NOMO-1 (cell line): ENCODE data around the gene CELF2.

ENCODE experiments used
- DNase-seq, 2 experiments: peaks; one replicate each; lab custom pipeline; 2025; ENCODE audit not compliant: unreplicated experiment in 2 of 2; lab: John Stamatoyannopoulos, UW

Gene CELF2

GRCh38 chr10:11191190-11191589, 173.5 kb downstream of the CELF2 start:
- DNase-seq: no peak

GRCh38 chr10:11191678-11192077, 174.0 kb downstream of the CELF2 start:
- DNase-seq: no peak

GRCh38 chr10:11192304-11193000, 174.8 kb downstream of the CELF2 start:
- DNase-seq: no peak

- no peak for DNase-seq
These were observed 175.4 kb downstream of the CELF2 start for GRCh38 chr10:11193001-11193551.

GRCh38 chr10:11194859-11195586, 177.4 kb downstream of the CELF2 start:
- DNase-seq: peak; percentile 26 to 38

DNA sequence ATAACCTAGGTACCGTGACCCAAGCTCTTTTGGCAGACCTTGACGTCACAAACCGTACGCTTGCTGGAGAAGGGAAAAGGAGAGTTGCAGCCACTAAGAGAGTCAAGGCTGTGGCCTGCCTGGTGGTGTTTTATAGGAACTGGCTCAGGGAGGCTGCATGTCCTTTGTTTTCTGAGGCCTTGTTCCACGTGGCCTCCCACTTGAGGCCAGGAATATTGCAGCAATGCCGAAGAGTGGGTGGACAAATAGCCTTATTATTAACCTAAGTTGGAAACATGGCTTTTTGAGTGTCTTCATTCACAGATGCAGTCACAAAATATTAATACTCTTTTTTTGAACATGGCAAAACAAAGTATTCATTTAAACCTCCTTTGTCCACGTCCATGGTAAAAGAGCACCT, 178.0 kb downstream of the CELF2 start:
- no peak for DNase-seq

GRCh38 chr10:11197266-11197712, 179.6 kb downstream of the CELF2 start:
- DNase-seq: peak; percentile 76 to 97

DNA sequence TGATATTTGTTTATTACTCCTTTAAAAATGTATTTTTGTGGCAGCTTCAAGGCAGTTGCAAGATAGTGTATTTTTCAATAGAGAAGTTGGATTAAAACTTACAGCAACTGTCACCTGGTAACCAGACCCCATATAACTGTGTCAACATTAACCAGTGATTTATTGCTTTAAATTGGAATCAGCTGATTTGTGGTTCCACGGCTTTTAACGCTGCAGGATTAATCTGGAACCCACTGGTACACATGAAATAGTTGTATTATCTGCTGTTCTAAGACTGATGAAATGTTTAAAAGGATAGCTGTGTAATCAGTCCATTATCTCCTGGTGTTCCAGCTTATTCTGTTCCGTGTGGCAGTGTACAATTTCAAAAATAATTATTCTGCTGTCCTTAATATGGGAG, 180.2 kb downstream of the CELF2 start:
- peak in 1 of 2 experiments; percentile 30 for DNase-seq

DNA sequence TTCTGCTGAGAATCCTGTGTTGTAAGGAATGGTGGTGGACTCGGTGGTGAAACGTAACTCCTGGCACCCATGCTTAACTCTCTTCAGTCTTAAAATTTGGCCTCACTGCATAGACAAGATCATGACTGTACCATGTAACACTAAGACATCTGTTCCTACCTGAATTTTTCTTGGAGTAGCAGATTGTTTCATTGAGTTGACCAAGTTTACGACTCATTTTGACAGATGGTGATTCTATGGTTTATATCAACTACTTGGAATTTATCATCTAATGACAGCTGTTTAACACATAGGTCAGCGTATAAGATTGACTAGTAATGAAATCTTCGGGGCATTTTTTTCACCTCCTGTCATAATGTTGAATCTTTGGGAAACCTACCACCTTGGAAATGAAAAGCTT, 184.2 kb downstream of the CELF2 start:
- no peak for DNase-seq

DNA sequence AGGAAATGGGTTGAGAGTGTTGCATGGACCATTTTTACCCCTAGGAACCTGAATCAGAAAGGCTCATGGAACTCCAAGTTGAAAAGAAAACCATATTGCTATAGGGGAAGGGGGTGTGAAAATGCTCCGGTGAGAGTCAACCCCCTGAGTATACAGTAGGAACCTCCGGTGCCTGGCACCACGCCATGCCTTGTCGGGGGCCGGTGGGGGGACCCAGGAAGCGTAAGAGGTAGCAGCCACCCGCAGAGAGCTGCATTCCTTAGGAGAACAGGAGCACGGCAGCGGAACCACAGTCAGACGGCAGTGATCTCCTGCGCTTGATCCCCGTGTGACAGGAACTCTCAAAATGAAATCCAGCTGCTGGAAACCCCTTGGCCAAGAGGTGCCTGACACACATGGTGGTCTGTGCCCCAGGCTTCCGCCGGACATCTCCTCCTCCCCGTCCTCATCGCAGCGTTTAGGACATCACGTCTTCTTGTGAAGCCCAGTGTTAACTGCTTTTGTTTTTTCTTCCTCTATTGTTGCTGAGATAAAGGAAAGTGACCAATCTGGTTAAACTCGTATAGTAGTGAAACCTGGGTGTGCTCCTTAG, 186.8 kb downstream of the CELF2 start:
- DNase-seq: no peak

- DNase-seq: no peak
These were observed 187.5 kb downstream of the CELF2 start for GRCh38 chr10:11205030-11205772.

DNA sequence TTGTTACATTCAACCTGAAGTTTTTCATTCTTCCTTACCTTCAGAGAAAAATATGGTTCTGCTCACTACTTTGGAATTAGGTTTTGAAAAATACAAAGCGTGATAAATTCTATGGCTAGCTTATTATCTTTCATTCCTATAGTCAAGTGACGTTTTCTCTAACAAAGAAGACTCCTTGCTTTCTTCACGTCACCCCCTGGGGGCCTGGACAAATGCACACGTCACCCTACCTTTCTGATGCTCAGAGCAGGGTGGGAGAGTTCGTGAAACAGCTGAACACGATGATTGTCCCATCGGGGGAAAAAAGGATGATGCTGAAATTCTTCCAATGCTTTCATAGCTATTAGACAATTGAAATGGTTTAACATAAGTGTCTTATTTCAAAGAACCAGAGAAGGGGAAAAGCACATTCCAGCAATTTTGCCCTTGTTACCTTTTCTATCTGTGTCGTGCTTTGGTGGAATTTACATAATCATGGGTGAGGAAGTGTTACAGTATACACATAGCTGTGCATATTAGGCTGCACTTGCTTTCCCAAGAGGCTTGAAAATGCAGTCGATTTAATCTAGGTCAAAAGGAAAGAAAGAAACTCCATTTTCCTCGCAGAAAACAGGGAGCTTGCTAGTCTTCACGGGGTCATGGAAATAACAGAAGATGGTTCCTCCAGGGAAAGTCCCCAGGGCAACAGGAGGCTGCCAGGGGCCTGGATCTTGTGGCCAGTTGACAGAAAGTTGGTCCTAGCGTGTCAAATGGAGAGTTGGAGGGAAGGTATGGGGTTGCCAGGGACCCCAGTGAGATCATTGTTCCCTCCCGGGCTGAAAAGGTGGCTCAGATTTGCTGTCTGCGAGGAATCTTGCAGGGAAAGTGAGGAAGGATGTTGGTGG, 189.2 kb downstream of the CELF2 start:
- DNase-seq: no peak

GRCh38 chr10:11207560-11207844, 189.8 kb downstream of the CELF2 start:
- no peak for DNase-seq

DNA sequence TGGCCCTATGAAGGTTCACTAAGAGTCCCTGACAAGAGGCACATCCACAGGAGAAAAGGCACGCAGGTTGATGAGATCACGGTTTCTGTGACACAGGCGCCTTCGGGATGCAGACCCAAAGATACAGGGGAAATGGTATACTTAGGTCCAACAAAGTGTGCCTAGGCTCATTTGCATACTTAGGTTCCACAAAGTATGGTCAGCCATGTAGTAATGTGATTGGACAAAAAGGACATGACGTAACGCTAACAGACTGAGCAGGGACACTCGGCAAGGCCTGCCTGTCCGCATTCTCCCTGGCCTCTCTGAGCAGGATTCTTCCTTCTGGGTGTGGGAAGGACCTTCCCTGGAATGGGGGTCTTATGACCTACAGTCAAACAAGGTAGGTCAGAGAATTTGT, 190.6 kb downstream of the CELF2 start:
- no peak for DNase-seq

DNA sequence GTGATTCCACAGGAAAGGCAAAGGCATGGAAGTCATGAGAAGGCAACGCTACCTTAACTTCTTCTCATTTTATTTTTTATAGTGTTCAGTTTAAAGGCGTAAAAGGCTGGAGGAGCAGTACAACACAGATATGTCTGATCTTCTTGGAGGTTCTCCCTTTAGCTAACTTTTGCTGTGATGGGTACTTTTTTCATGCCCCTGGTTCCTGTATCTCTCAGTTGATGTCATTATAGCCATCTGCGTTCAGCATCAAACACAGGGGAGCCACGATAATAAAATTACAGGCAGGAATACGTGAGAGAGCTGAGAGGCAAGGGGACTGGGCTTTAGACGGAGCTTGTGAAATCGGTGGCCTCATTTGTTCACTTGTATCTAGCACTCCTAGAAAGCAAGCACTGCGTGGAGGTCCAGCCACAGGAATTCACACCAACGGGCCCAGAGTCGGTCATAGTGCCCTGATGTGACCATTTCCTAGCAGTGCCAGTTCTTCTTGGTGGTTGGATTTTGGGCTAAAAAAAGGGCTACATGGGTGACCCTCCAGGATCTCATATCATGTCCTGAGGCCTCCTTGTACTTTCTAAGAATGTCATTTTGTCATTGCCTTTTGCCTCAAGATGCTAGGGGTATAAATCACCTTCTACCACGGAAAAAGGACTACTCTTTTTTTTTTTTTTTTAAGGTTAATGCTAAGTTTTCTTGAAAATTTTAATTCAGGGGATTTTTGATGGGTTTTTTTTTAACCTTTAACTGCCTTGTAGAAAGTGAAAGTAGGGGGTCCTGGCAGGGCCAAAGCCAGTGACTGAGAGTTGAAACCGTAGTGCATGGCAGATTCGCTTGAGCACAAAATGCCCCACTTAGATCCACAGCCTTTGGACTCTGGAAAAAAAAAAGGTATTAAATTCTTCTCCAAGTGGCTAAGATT, 191.5 kb downstream of the CELF2 start:
- no peak for DNase-seq

DNA sequence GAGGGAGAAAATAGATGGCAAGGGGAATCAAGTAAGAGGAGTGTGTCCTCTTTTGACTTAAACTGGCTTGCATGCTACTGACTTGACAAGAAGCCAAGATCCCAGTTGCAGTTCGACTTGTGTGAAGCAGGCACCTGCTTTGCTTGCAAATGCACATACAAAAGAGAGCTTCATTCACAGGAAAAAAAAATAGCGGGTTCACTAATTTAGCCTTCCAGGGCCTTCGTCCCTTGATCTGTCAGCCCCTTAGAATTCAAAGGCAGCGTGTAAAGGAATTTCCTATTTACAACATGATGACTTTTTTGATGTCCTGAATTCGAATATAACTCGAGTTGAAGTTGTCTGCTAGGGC, 192.1 kb downstream of the CELF2 start:
- DNase-seq: no peak

- no peak for DNase-seq
These were observed 192.7 kb downstream of the CELF2 start for GRCh38 chr10:11210211-11210922.

- no peak for DNase-seq
These were observed 194.8 kb downstream of the CELF2 start for GRCh38 chr10:11212288-11213085.
